ENCODE results near the gene NEK9.

The NEK9 gene

GRCh38 chr14:75066691-75067090 is 60.2 kb downstream of the NEK9 start:
- no peak for DNase-seq (ENCODE audit: low read depth)

GRCh38 chr14:75064205-75064567 is 62.7 kb downstream of the NEK9 start:
- DNase-seq (ENCODE audit: low read depth): no peak

- peak; percentile 84 for DNase-seq (ENCODE audit: low read depth)
Observed at GRCh38 chr14:75063491-75064204, 63.2 kb downstream of the NEK9 start, which contains the start of gene ACYP1. Gene ACYP1 (minus strand): TSS chr14:75064024. CDS start chr14:75063553, 471 bp downstream.

GRCh38 chr14:75063013-75063412 is 63.8 kb downstream of the NEK9 start:
- no peak for DNase-seq (ENCODE audit: low read depth)

DNA sequence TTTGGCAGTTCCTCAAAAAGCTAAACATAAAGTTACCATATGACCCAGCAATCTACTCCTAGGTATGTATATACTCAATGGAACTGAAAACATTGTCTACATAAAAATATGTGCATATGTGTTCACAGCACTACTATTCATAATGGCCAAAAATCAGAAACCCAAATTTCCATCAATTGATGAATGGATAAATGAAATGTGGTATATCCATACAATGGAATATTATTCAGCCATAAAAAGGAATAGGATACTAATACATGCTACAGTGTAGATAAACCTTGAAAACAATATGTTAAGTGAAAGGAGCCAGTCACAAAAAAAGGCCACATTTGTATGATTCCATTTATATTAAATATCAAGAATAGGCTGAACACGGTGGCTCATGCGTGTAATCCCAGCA is 66.4 kb downstream of the NEK9 start:
- DNase-seq (ENCODE audit: low read depth): no peak

DNA sequence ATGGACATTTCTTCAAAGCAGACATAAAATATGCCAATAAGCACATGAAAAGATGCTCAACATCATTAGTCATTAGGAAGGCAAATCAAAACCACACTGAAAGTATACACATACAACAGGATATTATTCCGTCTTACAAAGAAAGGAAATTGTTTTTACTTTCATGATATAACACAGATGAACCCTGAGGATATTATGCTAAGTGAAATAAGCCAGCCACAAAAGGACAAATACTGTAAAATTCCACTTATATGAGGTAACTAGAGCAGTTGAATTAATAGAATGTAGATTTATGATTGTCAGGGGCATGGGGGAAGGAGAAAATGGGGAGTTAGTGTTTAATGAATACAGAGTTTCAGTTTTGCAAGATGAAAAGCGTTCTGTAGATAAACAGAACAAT is 67.2 kb downstream of the NEK9 start:
- DNase-seq (ENCODE audit: low read depth): peak; percentile 45

DNA sequence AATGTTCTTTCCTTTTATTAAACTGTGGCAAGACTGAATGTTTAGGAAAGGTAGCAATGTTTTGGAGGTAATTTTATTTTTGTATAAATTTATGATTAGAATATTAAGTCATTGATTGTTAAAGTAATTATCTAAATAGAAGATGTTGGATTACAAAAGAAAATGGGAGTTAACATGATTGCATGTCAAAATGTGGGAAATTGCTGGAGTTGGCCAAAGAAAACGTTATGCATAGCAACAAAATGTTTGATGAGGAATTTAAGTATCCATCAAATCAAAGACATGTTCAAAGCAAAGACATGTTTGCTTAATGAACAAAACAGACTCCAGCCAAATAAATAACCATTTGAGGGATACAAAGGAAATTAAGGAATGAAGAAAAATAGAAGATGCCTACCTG is 72.4 kb downstream of the NEK9 start:
- no peak for DNase-seq (ENCODE audit: low read depth)

GRCh38 chr14:75053396-75054291 is 73.2 kb downstream of the NEK9 start:
- DNase-seq (ENCODE audit: low read depth): peak; percentile 18

GRCh38 chr14:75051556-75051899 is 75.3 kb downstream of the NEK9 start:
- DNase-seq (ENCODE audit: low read depth): no peak

DNA sequence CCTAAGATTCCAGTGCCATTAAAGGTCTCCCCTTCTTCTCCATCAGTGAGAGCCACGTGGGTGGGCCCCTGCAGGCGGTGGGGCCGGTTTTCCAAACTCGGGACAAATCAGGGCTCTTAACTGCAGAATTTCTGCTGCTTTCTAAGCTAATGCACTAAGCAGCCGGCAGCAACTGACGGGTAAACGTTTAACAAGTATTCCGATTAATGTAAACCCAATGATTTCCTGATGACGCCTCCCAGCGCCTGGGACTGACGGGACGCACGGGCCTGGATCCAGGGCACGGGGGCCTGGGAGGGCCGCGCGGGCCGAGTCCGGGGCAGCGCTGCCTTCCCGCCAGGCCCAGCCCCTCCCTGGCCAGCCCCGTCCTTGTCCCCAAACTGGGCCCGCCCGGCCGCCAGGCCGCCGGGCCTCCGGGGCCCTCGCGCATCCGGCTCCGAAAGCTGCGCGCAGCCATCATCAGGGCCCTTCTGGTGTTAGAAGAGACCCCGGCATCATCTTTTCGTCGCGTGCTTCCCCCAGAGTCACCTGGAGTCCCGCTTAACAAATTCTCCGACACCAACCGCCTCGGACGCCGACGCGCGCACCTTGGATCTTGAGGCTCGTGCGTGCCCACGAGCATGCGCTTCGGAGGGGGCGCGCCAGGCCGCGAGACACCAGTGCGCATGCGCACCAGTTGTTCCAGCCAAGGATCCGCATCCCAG is 75.8 kb downstream of the NEK9 start, which contains the start of gene MLH3:
TSS of gene MLH3 (minus strand) at position 616 of the 704 bp plus-strand sequence. CDS start 1,812 bp downstream, outside the sequence.
- peak; percentile 68 for DNase-seq (ENCODE audit: low read depth)

- peak; percentile 46 for DNase-seq (ENCODE audit: low read depth)
Observed at GRCh38 chr14:75049731-75050201, 77.1 kb downstream of the NEK9 start.

DNA sequence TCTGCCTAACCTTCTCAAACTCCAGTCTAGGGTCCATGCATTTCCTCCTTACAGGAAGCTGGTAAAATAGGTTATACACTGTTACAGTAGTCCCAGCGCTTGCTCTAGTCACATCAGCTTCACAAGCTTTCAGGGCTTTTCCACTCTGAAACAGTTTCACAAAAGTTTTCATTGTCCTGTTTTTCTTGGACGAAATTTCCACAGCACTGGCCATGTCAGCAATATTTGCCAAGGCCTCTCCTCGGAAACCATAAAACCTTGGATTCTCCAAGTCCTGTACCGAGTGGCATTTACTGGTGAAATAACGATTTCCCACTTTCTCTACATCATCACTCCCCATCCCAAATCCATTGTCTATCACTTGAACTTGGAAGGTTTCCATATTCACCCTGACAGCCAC is 77.7 kb downstream of the NEK9 start:
- DNase-seq (ENCODE audit: low read depth): no peak

GRCh38 chr14:75048101-75048500 is 78.7 kb downstream of the NEK9 start:
- DNase-seq (ENCODE audit: low read depth): no peak

DNA sequence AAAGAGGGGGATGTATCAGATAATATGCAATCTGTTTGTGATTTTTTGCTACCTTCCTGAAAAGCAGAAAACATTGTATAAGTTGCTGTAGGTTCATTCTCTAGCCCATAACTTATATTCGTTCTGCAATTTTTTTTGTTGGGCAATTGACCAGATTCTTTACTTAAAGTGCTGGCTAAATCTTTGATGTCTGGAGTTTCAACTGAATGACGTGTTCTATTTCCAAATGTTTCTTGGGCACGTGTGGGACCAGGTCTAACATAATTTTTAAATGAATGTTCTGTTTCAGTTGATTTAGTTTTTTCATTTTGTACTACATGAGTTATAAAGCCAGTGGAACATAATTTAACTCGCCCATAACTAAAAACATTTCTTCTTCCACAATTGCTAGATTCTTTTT is 79.3 kb downstream of the NEK9 start:
- no peak for DNase-seq (ENCODE audit: low read depth)

DNA sequence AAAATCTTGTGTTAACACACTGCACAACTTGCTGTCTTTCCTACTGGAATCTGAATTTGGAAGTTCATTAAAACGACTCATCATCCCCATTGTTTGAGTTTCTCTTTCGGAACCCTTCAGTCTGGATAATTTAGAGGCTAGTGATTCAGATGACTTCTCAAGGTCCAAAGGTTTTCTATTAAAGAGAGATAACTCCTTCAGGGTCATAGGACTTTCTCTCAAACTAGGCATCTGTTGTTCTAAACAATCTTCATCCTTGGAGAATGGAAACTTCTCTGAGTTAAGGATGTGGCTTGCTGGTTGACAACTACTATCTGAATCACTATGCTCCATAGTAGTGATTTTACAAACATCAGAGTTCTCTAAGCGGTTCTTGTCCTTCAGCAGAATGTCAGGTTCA is 79.9 kb downstream of the NEK9 start:
- peak; percentile 49 for DNase-seq (ENCODE audit: low read depth)

DNA sequence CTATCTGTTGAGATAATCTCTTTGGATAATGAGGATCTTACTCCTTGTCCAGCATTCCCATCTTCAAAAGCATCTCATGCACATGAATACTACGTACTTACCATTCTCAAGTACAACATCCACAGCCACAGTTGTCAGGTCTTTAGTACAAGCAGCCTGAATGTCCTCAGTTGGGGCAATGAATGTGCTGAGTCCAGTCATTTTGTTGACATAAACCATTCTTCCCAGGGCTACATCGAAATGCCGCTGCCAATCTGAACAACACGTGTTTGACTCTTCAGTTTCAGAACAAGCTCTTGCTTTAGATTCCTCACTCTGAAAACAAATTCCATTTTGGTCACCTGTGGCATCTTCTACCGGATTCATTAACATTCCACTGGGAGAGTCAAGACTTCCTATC is 80.6 kb downstream of the NEK9 start:
- DNase-seq (ENCODE audit: low read depth): no peak

DNA sequence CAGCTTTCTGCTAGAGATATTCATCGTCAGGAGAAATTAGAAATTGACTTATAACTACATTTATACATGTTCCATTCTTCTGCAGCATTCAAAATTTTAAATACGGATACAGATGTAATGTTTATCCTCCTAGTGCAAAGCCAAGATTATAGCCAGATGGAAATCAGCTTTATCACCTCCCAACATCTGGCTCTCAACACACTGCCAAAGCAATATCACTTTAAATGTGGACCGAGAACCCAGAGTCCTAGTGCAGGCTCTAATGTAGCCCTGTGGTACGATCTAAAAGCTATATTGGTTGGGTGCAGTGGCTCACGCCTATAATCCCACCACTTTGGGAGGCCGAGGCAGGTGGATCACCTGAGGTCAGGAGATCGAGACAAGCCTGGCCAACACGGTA is 82.1 kb downstream of the NEK9 start:
- DNase-seq (ENCODE audit: low read depth): no peak

- peak; percentile 90 for DNase-seq (ENCODE audit: low read depth)
Observed at GRCh38 chr14:75044322-75044721, 82.5 kb downstream of the NEK9 start.

DNA sequence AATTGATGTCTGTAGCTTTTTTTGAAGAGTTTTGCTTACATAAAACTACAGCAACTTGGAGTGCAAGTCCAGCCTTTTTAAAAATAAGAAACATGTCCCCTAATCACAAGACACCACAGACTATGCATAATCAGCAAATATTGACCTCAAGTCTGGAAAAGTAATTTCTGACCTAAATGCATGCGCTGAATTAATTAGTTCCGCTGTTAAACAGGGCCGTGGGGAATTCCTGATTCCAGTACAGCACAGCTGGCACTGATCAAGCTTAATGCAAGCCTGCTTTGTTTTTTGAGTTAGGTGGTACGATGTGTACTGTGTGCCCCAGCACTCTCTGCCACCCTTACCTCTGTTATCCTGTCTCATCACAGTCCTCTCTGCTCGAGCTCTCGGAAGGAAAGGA is 84.8 kb downstream of the NEK9 start:
- DNase-seq (ENCODE audit: low read depth): no peak

DNA sequence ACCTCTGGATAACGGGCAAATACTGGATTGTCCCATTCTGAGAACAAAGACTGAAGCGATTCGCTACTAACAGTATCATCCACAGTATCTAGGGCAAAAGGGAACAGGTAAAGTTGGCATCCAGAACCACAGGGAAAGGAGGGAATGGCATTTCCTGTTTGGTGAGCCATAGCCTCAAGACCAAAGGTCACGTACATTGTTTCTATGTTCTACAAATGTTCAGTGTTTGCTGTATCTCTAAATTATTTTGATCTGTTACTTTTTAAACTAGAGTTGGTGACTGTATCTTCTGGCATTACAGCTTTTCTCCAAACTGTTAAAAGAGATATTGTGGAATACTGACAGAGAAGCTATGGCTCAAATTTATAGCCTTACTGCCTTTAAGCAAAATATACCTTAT is 85.2 kb downstream of the NEK9 start:
- no peak for DNase-seq (ENCODE audit: low read depth)

GRCh38 chr14:75040959-75041358 is 85.9 kb downstream of the NEK9 start:
- DNase-seq (ENCODE audit: low read depth): no peak

DNA sequence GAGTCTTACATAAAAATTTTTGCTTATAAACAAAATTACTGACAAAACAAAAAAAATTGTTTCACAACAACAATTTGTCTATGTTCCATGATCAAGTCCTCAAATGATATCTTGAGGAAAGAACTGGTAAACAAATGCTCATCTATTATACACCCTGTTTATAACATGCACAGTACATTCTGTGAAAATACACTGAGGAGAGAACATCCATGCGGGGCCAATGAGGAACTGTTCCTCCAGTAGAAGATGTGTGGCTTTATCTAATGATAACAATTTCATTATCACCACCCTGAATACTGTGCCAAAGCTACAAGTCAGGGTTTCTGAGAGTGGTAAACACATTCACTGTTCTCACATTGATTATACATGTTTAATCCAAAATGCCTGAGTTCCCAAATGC is 86.3 kb downstream of the NEK9 start:
- DNase-seq (ENCODE audit: low read depth): no peak

GRCh38 chr14:75032939-75033338 is 93.9 kb downstream of the NEK9 start:
- DNase-seq (ENCODE audit: low read depth): no peak

All from iris pigment epithelial cell (primary cell).